SK-N-MC (cell line): ENCODE measurements around the gene WDFY4.

ENCODE experiments used
- EZH2 ChIP-seq: fragments of 200-600 bp; sonication (generic); IDR thresholded peaks from one replicate; pipeline ENCODE4 v1.6.1; 2017; ENCODE audit warnings: antibody characterized with exemption
- FOXP2 ChIP-seq: optimal IDR thresholded peaks from 2 replicates; pipeline ENCODE3; 2011; ENCODE audit warnings: mild to moderate bottlenecking, moderate library complexity; ENCODE audit not compliant: insufficient read depth; ENCODE audit errors: extremely low read length, control extremely low read depth
- POLR2AphosphoS5 ChIP-seq: IDR thresholded peaks from 2 replicates; pipeline ENCODE4 v1.6.1; 2012; ENCODE audit warnings: mild to moderate bottlenecking, low read depth, low read length, borderline replicate concordance

DNA sequence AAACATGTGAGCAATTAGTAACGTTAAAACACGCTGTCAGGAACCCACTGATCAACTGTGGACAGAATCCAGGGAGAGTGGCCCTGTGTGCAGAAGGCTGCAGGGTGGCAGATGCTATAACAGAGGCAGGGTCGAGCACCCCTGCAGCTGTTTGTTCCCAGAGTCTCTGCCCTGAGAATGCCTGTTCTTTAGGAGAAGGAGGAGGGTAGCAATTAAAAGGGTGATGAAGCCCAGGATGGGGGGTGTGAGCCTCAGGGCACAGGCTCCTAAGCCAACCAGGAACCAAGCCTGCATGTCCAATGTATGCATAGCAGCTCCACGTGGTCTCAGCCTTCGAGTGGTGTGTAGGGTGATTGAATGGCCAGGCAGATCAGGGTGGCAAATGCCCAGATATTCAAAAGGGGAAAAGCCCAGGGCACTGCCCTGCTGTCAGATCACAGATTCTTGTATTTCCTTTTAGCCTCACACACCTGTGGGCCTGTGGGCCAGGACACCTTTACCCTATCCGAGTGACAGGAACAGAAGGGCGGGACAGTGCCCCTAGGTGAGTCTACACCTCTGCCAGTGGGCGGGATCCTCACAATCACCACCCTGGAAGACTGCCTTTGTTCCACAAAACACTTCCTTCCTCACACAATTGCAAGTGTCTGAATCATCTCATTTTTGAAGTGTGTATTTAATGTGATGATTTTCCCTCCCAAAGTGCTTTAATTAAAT is 7.3 kb downstream of the WDFY4 start:
- TF ChIP-seq EZH2 (no peak), POLR2AphosphoS5 (no peak), FOXP2 (no peak)
